Psoas muscle (tissue), 8 donors: ENCODE measurements around the gene ZNHIT1. TPM values are rescaled to one million over a fixed set of nuclear protein-coding genes. Genes with fewer than 3 reads are reported as not detected.

Experiments used
- ATAC-seq, 4 donors: fragments of 200-7000 bp; cut with Tn5 transposase; one replicate each; pipeline ENCODE4 v1.9.1; 2020; ENCODE audit warnings: moderate library complexity in 3 of 4, mild to moderate bottlenecking in 2 of 4
- DNase-seq, 2 donors: peaks; one replicate each; pipeline ENCODE4 v3.0.0-alpha.2; 2020
- H3K27ac ChIP-seq: fragments of 200-600 bp; one replicate; pipeline ENCODE4 v1.8.0; 2022
- H3K27me3 ChIP-seq, 3 donors: fragments of 200-600 bp in 1 of 3; one replicate each; pipeline versions ENCODE4 v1.6.1 to v1.8.0; 2013 to 2022; ENCODE audit warnings: low read length in 2 of 3, mild to moderate bottlenecking in 2 of 3, moderate library complexity in 1 of 3; ENCODE audit not compliant: insufficient read depth in 3 of 3
- H3K36me3 ChIP-seq, 2 donors: fragments of 200-600 bp in 1 of 2; one replicate each; pipeline versions ENCODE4 v1.6.1 to v1.8.0; 2013 to 2022; ENCODE audit warnings: low read depth in 1 of 2, mild to moderate bottlenecking in 1 of 2, moderate library complexity in 1 of 2; ENCODE audit not compliant: insufficient read depth in 1 of 2
- H3K4me1 ChIP-seq: fragments of 200-600 bp; one replicate; pipeline ENCODE4 v1.8.0; 2022
- H3K4me3 ChIP-seq: fragments of 200-600 bp; one replicate; pipeline ENCODE4 v1.8.0; 2022; ENCODE audit warnings: mild to moderate bottlenecking
- H3K9me3 ChIP-seq: fragments of 200-600 bp; one replicate; pipeline ENCODE4 v1.8.0; 2022
- CTCF ChIP-seq: fragments of 200-600 bp; IDR thresholded peaks from one replicate; pipeline ENCODE4 v1.8.0; 2022; ENCODE audit warnings: antibody characterized with exemption
- WGBS, 3 donors: extraction: QIAGEN DNeasy Blood & Tissue Kit; methylation state at CpG; one replicate each; pipeline versions ENCODE4 v1.1.6 to v1.1.7; 2013; 5-methylcytosine and 5-hydroxymethylcytosine counted together
- intact Hi-C, 2 donors: fragments of 100-400 bp; cut with DNase I; formaldehyde crosslinking; loops; one replicate each; pipeline versions ENCODE4 v1.11.0 to v1.14.2; 2022
- polyA plus RNA-seq, 3 donors: library from polyadenylated mRNA; stranded (reverse); fragments of 200-250 nt; gene quantifications; one replicate each; pipeline ENCODE4 v1.2.3, GENCODE V29; 2013
- total RNA-seq, 4 donors: library from RNA; stranded (reverse); fragmentation: NEBNext Ultra II Directional in 2 of 4; extraction: Animal tissue kit (Norgen Biotek cat#: 25700) in 2 of 4; gene quantifications; one replicate each; pipeline versions ENCODE4 v1.2.1 to v1.2.4, GENCODE V29; 2021 to 2023
- donor health status: healthy with polysubstance abuse.
- donor health status: DM: no; HTN: no; CAD: no; lungs with moderate emphysema.
- donor health status: Bipolar disorder and iron deficiency.
- donor health status: healthy.
- donor health status: DM: yes; HTN: yes; CAD: no.
- donor health status: DM: no; HTN: no; CAD: no.
- donor health status: DM: no; HTN: no; CAD: no.
- donor health status: DM: yes; HTN: yes; CAD: no.

Gene ZNHIT1
- total and polyA plus RNA-seq, 7 donors: 40.8 to 89.5 (median 58.1) TPM

GRCh38 chr7:101185258-101185839 lies 32.6 kb upstream of the ZNHIT1 start:
- WGBS, 3 donors: 38 to 47% (median 43%) methylated on average over 5 of the region's 5 CpGs
- intact Hi-C loops: no loop called here

GRCh38 chr7:101186194-101186593 lies 31.8 kb upstream of the ZNHIT1 start:
- H3K27ac ChIP-seq: no peak overlapping the region
- H3K9me3 ChIP-seq: no peaks in the 10 kb centered on the region
- no peak for DNase-seq
- H3K36me3 ChIP-seq: no peaks in the 10 kb centered on the region
- TF ChIP-seq CTCF: no peak
- WGBS, 3 donors: 61 to 69% (median 62%) methylated on average over 6 of the region's 6 CpGs
- intact Hi-C loops: no loop called here
- no peak for ATAC-seq
- H3K4me3 ChIP-seq: no peak overlapping the region
- H3K4me1 ChIP-seq: no peaks in the 10 kb centered on the region
- H3K27me3 ChIP-seq: peaks cover 0 to 45% (median 2%) of the 10 kb centered on the region in 3 donors

More at GRCh38 chr7:101185258-101185839, 32.6 kb upstream of the ZNHIT1 start:
- Histone ChIP-seq H3K9me3 (no peaks in the 10 kb centered on the region), H3K27me3 (peaks cover 0 to 54% (median under 1%) of the 10 kb centered on the region in 3 donors), H3K36me3 (no peaks in the 10 kb centered on the region), H3K4me3 (no peak overlapping the region), H3K27ac (no peak overlapping the region), H3K4me1 (no peaks in the 10 kb centered on the region)
- ATAC-seq: no peak
- TF ChIP-seq CTCF: no peak
- no peak for DNase-seq

- peaks cover 0 to 42% (median 2%) of the 10 kb centered on the region in 3 donors for H3K27me3 ChIP-seq
- ATAC-seq: no peak
- intact Hi-C loops: no loop called here
Observed at GRCh38 chr7:101186844-101187428, 31.0 kb upstream of the ZNHIT1 start.

GRCh38 chr7:101189109-101189508 lies 28.9 kb upstream of the ZNHIT1 start:
- WGBS, 3 donors: 72 to 81% (median 78%) methylated on average over 8 of the region's 8 CpGs
- DNase-seq (no peak), ATAC-seq (no peak)
- Histone ChIP-seq H3K4me1 (no peaks in the 10 kb centered on the region), H3K36me3 (no peaks in the 10 kb centered on the region), H3K27ac (no peak overlapping the region), H3K27me3 (peaks cover 0 to 32% (median 2%) of the 10 kb centered on the region in 3 donors), H3K4me3 (no peak overlapping the region), H3K9me3 (no peaks in the 10 kb centered on the region)
- TF ChIP-seq CTCF: no peak
- intact Hi-C loops: no loop called here

More at GRCh38 chr7:101186844-101187428, 31.0 kb upstream of the ZNHIT1 start:
- WGBS, 3 donors: 80 to 83% (median 82%) methylated on average over 4 of the region's 4 CpGs
- Histone ChIP-seq H3K27ac (no peak overlapping the region), H3K9me3 (no peaks in the 10 kb centered on the region), H3K4me3 (no peak overlapping the region), H3K4me1 (no peaks in the 10 kb centered on the region), H3K36me3 (no peaks in the 10 kb centered on the region)
- no peak for TF ChIP-seq CTCF
- no peak for DNase-seq
